GM19467 (cell line): Measurements from ENCODE around the gene MSI2.

ENCODE experiments used
- ATAC-seq: cut with Tn5 transposase; IDR thresholded peaks from one replicate; pipeline ENCODE4 v1.9.1; 2021; ENCODE audit warnings: mild to moderate bottlenecking, moderate library complexity; ENCODE audit not compliant: unreplicated experiment

Gene MSI2

GRCh38 chr17:57559634-57560318 is 303.5 kb downstream of the MSI2 start:
- no peak for ATAC-seq

DNA sequence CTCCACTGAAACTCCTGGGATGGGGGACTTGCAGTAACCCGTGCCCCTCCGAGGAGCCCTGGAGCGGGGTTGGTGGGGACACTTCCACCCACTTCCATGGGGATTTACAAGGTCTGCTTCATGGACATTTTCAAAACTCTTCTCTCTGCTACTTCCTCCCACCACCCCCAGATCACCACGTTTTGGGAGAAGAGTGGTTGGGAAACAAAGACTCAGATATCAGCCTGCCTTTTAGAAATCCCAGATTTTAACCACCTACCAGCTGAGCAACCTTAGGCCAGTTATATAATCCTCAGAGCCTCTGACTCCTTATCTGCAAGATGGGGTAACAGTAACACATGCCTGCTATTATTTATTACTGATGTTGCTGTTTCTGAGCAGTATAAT is 304.0 kb downstream of the MSI2 start:
- ATAC-seq: no peak

- no peak for ATAC-seq
These were observed 304.9 kb downstream of the MSI2 start for GRCh38 chr17:57561072-57561861.

DNA sequence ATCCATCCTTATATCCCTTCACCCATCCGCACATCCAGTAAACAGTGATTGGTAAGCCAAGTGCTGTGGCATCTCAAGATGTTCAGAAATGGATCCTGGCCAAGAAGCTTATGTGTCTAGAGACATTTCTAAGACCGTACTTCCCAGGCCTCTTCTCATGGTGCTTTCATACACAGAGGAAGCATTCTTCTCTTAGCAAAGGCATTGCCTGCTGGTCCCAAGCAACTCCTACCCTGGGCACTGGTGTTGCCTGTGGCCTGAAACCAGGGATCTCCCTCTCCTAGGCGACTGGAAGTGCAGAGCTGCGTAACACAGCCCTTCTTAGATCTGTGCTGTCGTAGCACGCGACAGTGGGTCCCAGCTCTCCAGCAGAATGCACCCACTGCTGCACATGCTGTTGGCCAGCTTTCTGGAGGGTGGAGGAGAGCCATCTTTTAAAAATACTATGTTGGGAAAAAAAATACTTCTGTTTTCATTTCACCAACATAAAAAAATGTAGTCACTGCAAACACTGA is 305.9 kb downstream of the MSI2 start:
- ATAC-seq: no peak

GRCh38 chr17:57563958-57564357 is 307.6 kb downstream of the MSI2 start:
- no peak for ATAC-seq

DNA sequence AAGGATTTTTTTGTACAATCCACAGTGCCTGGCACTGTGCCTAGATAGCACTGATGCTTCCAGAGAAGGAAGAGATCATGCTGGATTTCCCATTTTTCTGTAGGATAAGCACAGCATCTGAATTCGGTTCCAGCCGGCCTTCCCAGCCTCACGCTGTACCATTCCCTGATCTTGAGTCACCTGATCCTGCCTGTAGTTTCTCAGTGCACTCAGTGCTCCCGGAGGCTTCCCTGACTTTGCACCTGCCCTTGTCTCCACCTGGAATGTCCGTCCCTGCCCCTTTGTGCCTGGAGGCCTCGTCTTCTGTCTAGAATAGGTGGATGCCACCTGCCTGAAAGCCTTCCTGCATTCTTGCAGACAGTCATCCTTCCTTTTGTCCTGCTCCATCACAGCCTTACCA is 308.9 kb downstream of the MSI2 start:
- ATAC-seq: no peak

- ATAC-seq: no peak
These were observed 310.4 kb downstream of the MSI2 start for GRCh38 chr17:57566721-57567120.

- ATAC-seq: no peak
These were observed 310.9 kb downstream of the MSI2 start for GRCh38 chr17:57567251-57567650.

GRCh38 chr17:57568340-57568739 is 312.0 kb downstream of the MSI2 start:
- no peak for ATAC-seq

DNA sequence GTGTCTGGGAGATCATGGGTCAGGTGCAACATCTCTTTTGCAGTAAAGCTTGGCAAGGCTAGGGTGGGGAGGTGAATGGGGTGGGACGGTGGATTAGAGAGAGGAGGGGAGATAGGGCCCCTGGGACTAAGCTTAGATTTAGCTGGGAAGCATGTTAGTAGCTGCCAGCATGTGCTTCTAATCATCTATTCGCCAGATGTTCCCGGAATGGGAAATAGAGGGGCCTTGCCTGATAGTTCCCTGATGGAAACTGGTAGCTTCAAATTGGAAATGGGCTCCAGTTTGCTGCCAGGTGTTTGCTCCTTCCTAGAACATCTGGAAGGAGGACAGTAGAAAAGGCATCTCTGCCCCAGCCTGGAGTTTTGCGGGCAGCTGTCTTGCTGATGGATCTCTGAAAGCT is 312.7 kb downstream of the MSI2 start:
- ATAC-seq: no peak

DNA sequence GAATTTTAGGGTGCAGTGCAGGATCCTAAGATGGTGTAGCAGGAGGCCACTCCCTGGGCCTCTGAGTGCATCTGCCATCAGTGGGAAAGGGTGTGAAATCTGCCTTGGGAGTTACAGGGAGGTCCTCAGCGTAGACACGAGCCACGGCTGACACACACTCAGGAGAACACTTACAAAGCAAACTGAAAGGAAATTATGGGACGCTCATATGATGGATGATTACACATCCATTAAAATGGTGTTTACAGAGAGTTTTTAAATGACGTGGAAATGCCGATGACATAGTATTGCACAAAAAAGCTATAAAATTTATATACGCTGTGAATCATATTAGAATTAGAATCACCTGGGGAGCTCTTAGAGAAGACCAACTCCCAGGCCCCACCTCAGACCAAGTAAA is 313.5 kb downstream of the MSI2 start:
- ATAC-seq: no peak

DNA sequence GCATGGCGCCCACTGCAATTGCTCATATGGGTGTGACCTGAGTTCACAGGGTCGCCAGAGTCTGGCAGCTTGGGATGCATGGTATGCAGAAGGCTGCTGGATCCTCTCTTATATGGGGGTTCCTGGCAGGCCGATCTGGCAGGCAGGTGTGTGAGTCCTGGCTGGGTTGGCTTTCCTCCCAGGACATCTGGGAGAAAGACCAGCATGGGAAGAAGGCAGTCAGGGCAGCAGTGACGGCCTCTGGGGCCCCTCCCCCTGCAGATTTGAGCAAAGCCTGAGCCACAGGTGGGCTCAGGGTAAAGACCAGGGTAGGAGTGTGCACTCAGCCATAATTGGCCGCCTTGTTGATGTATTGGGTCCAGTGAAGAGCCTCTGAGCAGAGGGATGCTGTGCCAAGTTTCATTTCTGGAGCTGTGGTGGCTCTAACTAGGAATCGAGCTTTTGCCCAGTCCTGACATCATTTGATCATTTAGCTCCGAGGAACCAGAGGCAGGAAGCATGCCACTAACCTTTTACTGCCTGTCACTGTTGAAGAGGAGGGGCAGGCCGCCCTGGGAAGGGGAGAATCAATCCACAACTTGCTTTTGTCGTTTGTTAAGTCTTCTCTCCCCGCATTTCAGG is 314.5 kb downstream of the MSI2 start:
- ATAC-seq: no peak

DNA sequence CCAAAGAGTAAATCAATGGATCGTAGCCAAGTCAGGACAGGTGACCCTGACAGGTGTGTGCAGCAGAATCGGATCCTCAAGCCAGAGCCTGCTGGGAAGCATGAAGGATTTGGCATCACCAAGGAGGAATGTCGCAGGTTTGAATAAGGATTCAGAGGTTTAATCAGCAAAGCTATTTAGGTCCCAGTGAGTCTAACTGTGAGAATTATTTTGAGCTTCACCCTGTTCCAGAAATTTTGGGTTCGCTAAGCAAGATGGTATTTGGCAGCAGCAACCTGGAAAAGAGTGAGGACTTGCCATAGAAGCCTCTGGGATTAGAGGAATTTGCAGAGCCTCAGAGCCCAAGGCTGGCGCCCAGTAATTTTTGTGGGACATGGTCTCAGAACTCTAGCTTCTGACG is 315.7 kb downstream of the MSI2 start:
- no peak for ATAC-seq

DNA sequence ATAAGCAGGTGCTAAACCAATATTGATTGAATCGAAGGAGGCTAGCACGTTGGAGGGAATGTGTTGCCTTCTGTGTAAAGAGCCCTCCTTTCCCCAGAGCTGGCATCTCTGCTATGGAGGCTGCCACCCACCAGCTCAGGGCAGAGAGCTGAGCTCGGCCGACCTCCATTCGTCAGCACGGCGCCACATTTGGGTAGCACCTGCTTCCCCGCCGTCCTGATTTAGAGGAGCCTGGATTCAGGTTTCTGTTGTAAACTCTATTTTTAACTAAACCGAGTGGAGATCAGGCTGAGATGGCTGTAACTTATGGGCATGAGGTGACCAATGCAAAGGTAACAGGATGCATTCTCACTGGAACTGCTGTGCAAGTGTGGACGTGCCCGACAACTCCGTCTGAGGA is 316.3 kb downstream of the MSI2 start:
- ATAC-seq: no peak

GRCh38 chr17:57574040-57574513 is 317.8 kb downstream of the MSI2 start:
- ATAC-seq: no peak

DNA sequence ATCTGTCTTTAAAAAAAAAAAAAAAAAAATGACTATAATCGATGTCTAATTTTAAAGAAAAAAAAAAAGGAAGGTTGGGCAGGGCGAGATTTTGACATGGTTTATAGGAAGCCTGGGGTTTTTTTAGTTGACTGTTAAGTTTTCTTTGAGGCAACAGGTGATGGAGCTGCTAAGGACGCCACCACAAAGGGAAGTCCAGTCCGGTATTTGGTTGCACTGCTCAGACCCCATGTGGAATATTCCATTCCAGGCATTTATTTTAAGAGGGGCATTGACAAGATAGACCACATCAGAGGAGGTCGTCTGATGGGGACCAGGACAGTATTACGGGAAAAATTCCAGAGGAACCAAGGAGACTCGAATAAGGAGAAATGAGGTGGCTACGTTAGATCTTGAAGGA is 320.4 kb downstream of the MSI2 start:
- no peak for ATAC-seq

- ATAC-seq: no peak
These were observed 321.7 kb downstream of the MSI2 start for GRCh38 chr17:57577751-57578607.

DNA sequence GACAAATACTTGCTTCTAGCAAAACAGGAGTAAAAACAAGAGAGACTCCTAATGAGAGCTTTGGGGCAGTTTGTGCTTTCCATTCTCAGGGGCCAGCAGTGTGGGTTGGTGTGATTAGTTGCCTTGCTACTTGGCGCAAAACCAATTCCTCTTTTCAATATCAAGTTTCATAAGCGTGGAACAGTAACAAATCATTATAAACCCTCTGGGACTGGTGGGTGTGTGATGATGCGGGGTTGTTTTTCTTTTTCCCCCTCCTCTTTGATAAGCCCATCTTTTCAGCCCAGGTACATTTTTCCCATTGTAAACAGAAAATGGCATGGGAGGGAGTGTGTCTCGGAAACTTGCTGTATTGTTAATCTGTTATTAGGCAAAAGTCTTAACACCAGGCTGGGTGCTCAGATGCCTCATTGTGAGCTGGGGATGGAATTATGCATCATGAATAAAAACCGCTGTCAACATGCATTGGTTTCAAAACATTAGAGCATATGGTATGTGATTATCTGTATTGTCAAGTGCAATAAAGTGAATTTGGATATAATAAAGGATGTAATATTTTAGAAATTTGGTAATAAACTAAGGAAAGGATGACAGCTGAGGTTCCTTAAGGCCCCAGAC is 322.4 kb downstream of the MSI2 start:
- no peak for ATAC-seq

GRCh38 chr17:57579245-57579644 is 322.9 kb downstream of the MSI2 start:
- no peak for ATAC-seq

GRCh38 chr17:57580055-57580739 is 323.9 kb downstream of the MSI2 start:
- ATAC-seq: no peak
